ENCODE measurements around the gene HMX2. TPM values are rescaled to one million over a fixed set of nuclear protein-coding genes. Genes with fewer than 3 reads are reported as not detected.

Gene HMX2
- total and polyA plus RNA-seq, 2 experiments from 2014 or later = not detected

GRCh38 chr10:123146894-123147634 lies 872 bp upstream of the HMX2 start:
- H3K79me2 ChIP-seq (ENCODE audit: insufficient read depth) = no peaks in the 10 kb centered on the region
- in situ Hi-C loops (cut with MboI) = loop anchor here (25.0 kb wide), 1 partner anchor 815 kb away; no protein-coding TSS in a partner anchor
- H3K4me2 ChIP-seq (ENCODE audit: unreplicated experiment) = no peak overlapping the region
- no peaks in the 10 kb centered on the region for H3K4me1 ChIP-seq (ENCODE audit: insufficient read depth)
- H3F3A ChIP-seq (ENCODE audit: insufficient read depth) = no peaks in the 10 kb centered on the region
- 21 to 23% methylated on average over 20 to 24 of the region's 24 CpGs for WGBS, 2 experiments (ENCODE audit: low coverage in 1 of 2, low lambda C conversion rate in 2 of 2, missing lambda C conversion rate in 2 of 2)
- no peak overlapping the region for H3K27ac ChIP-seq
- H2AFZ ChIP-seq = no peak overlapping the region
- H3K9ac ChIP-seq = no peak overlapping the region
- H3K9me3 ChIP-seq (ENCODE audit: low read depth) = no peaks in the 10 kb centered on the region
- H3K36me3 ChIP-seq (ENCODE audit: low read depth) = no peaks in the 10 kb centered on the region
- H3K4me3 ChIP-seq = no peak overlapping the region
- TF ChIP-seq EZH2phosphoT487 (IDR thresholded peaks at IDR 0.05; ENCODE audit: insufficient read depth, low read depth) (0 out of 2 replicates have a peak, but pooled peaks have one; percentile 24), EZH2 (IDR thresholded peaks at IDR 0.05; ENCODE audit: insufficient read depth, poor library complexity, severe bottlenecking) (no peak)
- H3K27me3 ChIP-seq (replicated peaks; ENCODE audit: insufficient read depth) = peaks cover 99% of the 10 kb centered on the region
- DNase-seq = no peak
- no peaks in the 10 kb centered on the region for H4K20me1 ChIP-seq (ENCODE audit: insufficient read depth)
- H3K9me2 ChIP-seq (ENCODE audit: insufficient read depth) = no peaks in the 10 kb centered on the region

- TF ChIP-seq EZH2phosphoT487 (IDR thresholded peaks at IDR 0.05; ENCODE audit: insufficient read depth, low read depth) = no peak; the same call in 1 of the 2 replicates
- peak; percentile 93 for TF ChIP-seq EZH2 (IDR thresholded peaks at IDR 0.05; ENCODE audit: insufficient read depth, poor library complexity, severe bottlenecking)
- in situ Hi-C loops (cut with MboI) = loop anchor here (25.0 kb wide), 1 partner anchor 814 kb away; no protein-coding TSS in a partner anchor
- no peaks in the 10 kb centered on the region for H4K20me1 ChIP-seq (ENCODE audit: insufficient read depth)
- no peaks in the 10 kb centered on the region for H3K4me1 ChIP-seq (ENCODE audit: insufficient read depth)
- H3K9me3 ChIP-seq (ENCODE audit: low read depth) = no peaks in the 10 kb centered on the region
- H3K4me2 ChIP-seq (ENCODE audit: unreplicated experiment) = no peak overlapping the region
- peak; percentile 27 for DNase-seq
- no peaks in the 10 kb centered on the region for H3K79me2 ChIP-seq (ENCODE audit: insufficient read depth)
- no peak overlapping the region for H3K4me3 ChIP-seq
- H3K9ac ChIP-seq = no peak overlapping the region
- no peak overlapping the region for H2AFZ ChIP-seq
- H3K27ac ChIP-seq = no peak overlapping the region
- no peaks in the 10 kb centered on the region for H3F3A ChIP-seq (ENCODE audit: insufficient read depth)
- H3K27me3 ChIP-seq (replicated peaks; ENCODE audit: insufficient read depth) = peaks cover 94% of the 10 kb centered on the region
- no peaks in the 10 kb centered on the region for H3K9me2 ChIP-seq (ENCODE audit: insufficient read depth)
- 1 to 2% methylated on average over 47 to 48 of the region's 55 CpGs for WGBS, 2 experiments (ENCODE audit: low coverage in 1 of 2, low lambda C conversion rate in 2 of 2, missing lambda C conversion rate in 2 of 2)
- no peaks in the 10 kb centered on the region for H3K36me3 ChIP-seq (ENCODE audit: low read depth)
These were observed 652 bp downstream of the HMX2 start for GRCh38 chr10:123148414-123149161.

GRCh38 chr10:123149162-123149567 lies 1.2 kb downstream of the HMX2 start:
- in situ Hi-C loops (cut with MboI) = loop anchor here (25.0 kb wide), 1 partner anchor 813 kb away; no protein-coding TSS in a partner anchor
- Histone ChIP-seq H3F3A (ENCODE audit: insufficient read depth) (no peaks in the 10 kb centered on the region), H3K9ac (no peak overlapping the region), H3K4me2 (ENCODE audit: unreplicated experiment) (peak overlapping the region; percentile 61), H3K9me3 (ENCODE audit: low read depth) (no peaks in the 10 kb centered on the region), H3K27ac (no peak overlapping the region), H4K20me1 (ENCODE audit: insufficient read depth) (no peaks in the 10 kb centered on the region), H3K4me1 (ENCODE audit: insufficient read depth) (no peaks in the 10 kb centered on the region), H3K4me3 (no peak overlapping the region), H3K79me2 (ENCODE audit: insufficient read depth) (no peaks in the 10 kb centered on the region), H3K36me3 (ENCODE audit: low read depth) (no peaks in the 10 kb centered on the region), H3K9me2 (ENCODE audit: insufficient read depth) (no peaks in the 10 kb centered on the region), H2AFZ (peak overlapping the region; percentile 59; the same call in 1 of the 2 replicates), H3K27me3 (replicated peaks; ENCODE audit: insufficient read depth) (peaks cover 88% of the 10 kb centered on the region)
- DNase-seq = no peak
- WGBS, 2 experiments (ENCODE audit: low coverage in 1 of 2, low lambda C conversion rate in 2 of 2, missing lambda C conversion rate in 2 of 2) = 6 to 9% methylated on average over 12 of the region's 12 CpGs
- peak; percentile 71 for TF ChIP-seq EZH2 (IDR thresholded peaks at IDR 0.05; ENCODE audit: insufficient read depth, poor library complexity, severe bottlenecking)
- TF ChIP-seq EZH2phosphoT487 (IDR thresholded peaks at IDR 0.05; ENCODE audit: insufficient read depth, low read depth) = no peak

GRCh38 chr10:123149568-123150270 lies 1.8 kb downstream of the HMX2 start:
- no peaks in the 10 kb centered on the region for H3K4me1 ChIP-seq (ENCODE audit: insufficient read depth)
- peak overlapping the region; percentile 57 for H3K4me3 ChIP-seq
- H3K9me2 ChIP-seq (ENCODE audit: insufficient read depth) = no peaks in the 10 kb centered on the region
- H3K27ac ChIP-seq = no peak overlapping the region
- TF ChIP-seq EZH2 (IDR thresholded peaks at IDR 0.05; ENCODE audit: insufficient read depth, poor library complexity, severe bottlenecking) (no peak), EZH2phosphoT487 (IDR thresholded peaks at IDR 0.05; ENCODE audit: insufficient read depth, low read depth) (no peak)
- in situ Hi-C loops (cut with MboI) = loop anchor here (25.0 kb wide), 1 partner anchor 813 kb away; no protein-coding TSS in a partner anchor
- H3K9me3 ChIP-seq (ENCODE audit: low read depth) = no peaks in the 10 kb centered on the region
- peaks cover 5% of the 10 kb centered on the region for H3K79me2 ChIP-seq (ENCODE audit: insufficient read depth)
- H3K27me3 ChIP-seq (replicated peaks; ENCODE audit: insufficient read depth) = peaks cover 82% of the 10 kb centered on the region
- H3F3A ChIP-seq (ENCODE audit: insufficient read depth) = no peaks in the 10 kb centered on the region; the same call in 1 of the 2 replicates
- H4K20me1 ChIP-seq (ENCODE audit: insufficient read depth) = no peaks in the 10 kb centered on the region
- H3K36me3 ChIP-seq (ENCODE audit: low read depth) = no peaks in the 10 kb centered on the region
- peak; percentile 70 for DNase-seq
- H3K4me2 ChIP-seq (ENCODE audit: unreplicated experiment) = peak overlapping the region; percentile 61
- no peak overlapping the region for H3K9ac ChIP-seq
- H2AFZ ChIP-seq = peak overlapping the region; percentile 59
- WGBS, 2 experiments (ENCODE audit: low coverage in 1 of 2, low lambda C conversion rate in 2 of 2, missing lambda C conversion rate in 2 of 2) = 2 to 3% methylated on average over 56 to 72 of the region's 76 CpGs
